CD4-positive, CD25-positive, alpha-beta regulatory T cell (primary cell): ENCODE measurements around the gene RAB8A. TPM values are rescaled to one million over a fixed set of nuclear protein-coding genes. Genes with fewer than 3 reads are reported as not detected.
"Not testable (repeated sequence)": the region's sequence is repeated elsewhere in the genome, so short reads cannot be mapped to it uniquely, and the experiment has no call there.

Source experiments
- ATAC-seq, 2 donors: fragments of 150-1000 bp; cut with Tn5 transposase; one replicate each; pipeline ENCODE4 v1.10.0; 2021; ENCODE audit warnings: low read depth in 2 of 2, moderate number of reproducible peaks in 2 of 2, moderate library complexity in 1 of 2
- DNase-seq, 3 donors: peaks; one replicate each; pipeline versions ENCODE4 v3.0.0 to v3.0.0-alpha.2; 2012 to 2022; ENCODE audit warnings: mixed read lengths in 1 of 3
- H3K27ac ChIP-seq: one replicate; pipeline ENCODE4 v1.7.0; 2013; ENCODE audit warnings: mild to moderate bottlenecking, low read length; ENCODE audit not compliant: insufficient read depth, poor library complexity, severe bottlenecking
- H3K27me3 ChIP-seq: one replicate; pipeline ENCODE4 v1.7.0; 2013; ENCODE audit warnings: low read length; ENCODE audit not compliant: control insufficient read depth, insufficient read depth
- H3K36me3 ChIP-seq: one replicate; pipeline ENCODE4 v1.7.0; 2013; ENCODE audit warnings: mild to moderate bottlenecking, low read length, moderate library complexity; ENCODE audit not compliant: control insufficient read depth, insufficient read depth
- H3K4me1 ChIP-seq: 2 replicates; pipeline ENCODE4 v1.7.0; 2013; ENCODE audit warnings: mild to moderate bottlenecking, low read length; ENCODE audit not compliant: insufficient read depth, control insufficient read depth, poor library complexity, severe bottlenecking
- H3K4me3 ChIP-seq: one replicate; pipeline ENCODE4 v1.7.0; 2013; ENCODE audit warnings: low read depth, mild to moderate bottlenecking, low read length, moderate library complexity
- H3K9me3 ChIP-seq, 2 experiments: 1 replicate in 1 of 2; 2 replicates in 1 of 2; pipeline ENCODE4 v1.7.0; 2013; ENCODE audit warnings: low read length in 2 of 2, mild to moderate bottlenecking in 1 of 2, moderate library complexity in 1 of 2; ENCODE audit not compliant: control insufficient read depth in 2 of 2
- H3K27ac Mint-ChIP-seq, 3 donors: one replicate each; pipeline ENCODE4 v1.8.0; 2020 to 2022; ENCODE audit warnings: mild to moderate bottlenecking in 3 of 3, mixed read lengths in 3 of 3, moderate library complexity in 2 of 3
- H3K27me3 Mint-ChIP-seq: one replicate; pipeline ENCODE4 v1.8.0; 2022; ENCODE audit warnings: mild to moderate bottlenecking, mixed read lengths
- H3K36me3 Mint-ChIP-seq: one replicate; pipeline ENCODE4 v1.8.0; 2020; ENCODE audit warnings: mixed read lengths
- H3K4me1 Mint-ChIP-seq, 4 donors: one replicate each; pipeline ENCODE4 v1.8.0; 2020 to 2022; ENCODE audit warnings: mixed read lengths in 4 of 4, mild to moderate bottlenecking in 1 of 4
- H3K4me3 Mint-ChIP-seq, 4 donors: one replicate each; pipeline ENCODE4 v1.8.0; 2020 to 2022; ENCODE audit warnings: mild to moderate bottlenecking in 4 of 4, mixed read lengths in 4 of 4, moderate library complexity in 3 of 4
- H3K9me3 Mint-ChIP-seq, 7 donors: one replicate each; pipeline ENCODE4 v1.8.0; 2020 to 2022; ENCODE audit warnings: mixed read lengths in 7 of 7, mild to moderate bottlenecking in 3 of 7, moderate library complexity in 2 of 7
- polyA plus RNA-seq, 4 donors: library from polyadenylated mRNA; unstranded; fragments of 300-500 nt; fragmentation: Illumina TruSeq; gene quantifications; one replicate each; pipeline ENCODE4 v1.2.3, GENCODE V29; 2021
- total RNA-seq: library from RNA; stranded (reverse); gene quantifications from one replicate; pipeline ENCODE4 v1.2.3, GENCODE V29; 2022

The RAB8A gene
- total and polyA plus RNA-seq, 5 donors from 2014 or later = 79.6 to 93.0 (median 88.1) TPM

DNA sequence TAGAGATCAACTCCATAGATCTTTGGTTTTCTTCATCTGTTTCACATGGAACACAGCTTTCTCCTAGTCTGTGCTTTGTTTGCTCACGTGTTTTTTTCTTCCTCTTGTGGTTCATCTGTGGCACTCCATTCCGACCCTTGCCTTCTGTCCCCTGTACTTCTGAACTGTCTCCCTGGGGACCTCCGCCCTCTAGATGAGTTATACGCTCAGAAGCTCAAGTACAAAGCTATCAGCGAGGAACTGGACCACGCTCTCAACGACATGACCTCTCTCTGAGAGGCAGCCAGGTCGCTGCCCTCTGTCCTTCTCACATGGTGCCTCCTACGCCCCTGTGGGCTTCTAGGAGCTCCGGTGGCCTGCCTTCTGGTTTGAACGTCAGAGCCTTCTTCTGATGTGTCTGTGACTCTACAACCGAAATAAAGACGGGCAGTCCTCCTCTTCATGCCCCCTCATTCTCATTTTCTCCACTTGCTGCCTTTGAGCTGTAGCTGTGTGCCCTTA, 16.6 kb upstream of the RAB8A start:
- DNase-seq (no peak), ATAC-seq (no peak)
- Histone ChIP-seq H3K9me3 (no peaks in the 10 kb centered on the region), H3K4me1 (no peaks in the 10 kb centered on the region), H3K27me3 (no peaks in the 10 kb centered on the region), H3K4me3 (no peak overlapping the region), H3K36me3 (peaks cover 84% of the 10 kb centered on the region), H3K27ac (no peak overlapping the region)
- Mint-ChIP-seq H3K27me3 (no peaks in the 10 kb centered on the region), H3K4me1 (peaks cover 0 to 20% (median 12%) of the 10 kb centered on the region in 4 donors), H3K36me3 (peaks cover 44% of the 10 kb centered on the region), H3K9me3 (peaks cover 0 to 3% (median 0%) of the 10 kb centered on the region in 7 donors), H3K27ac (peak overlapping the region; percentile 76 to 88 (median 77)), H3K4me3 (no peak overlapping the region)

DNA sequence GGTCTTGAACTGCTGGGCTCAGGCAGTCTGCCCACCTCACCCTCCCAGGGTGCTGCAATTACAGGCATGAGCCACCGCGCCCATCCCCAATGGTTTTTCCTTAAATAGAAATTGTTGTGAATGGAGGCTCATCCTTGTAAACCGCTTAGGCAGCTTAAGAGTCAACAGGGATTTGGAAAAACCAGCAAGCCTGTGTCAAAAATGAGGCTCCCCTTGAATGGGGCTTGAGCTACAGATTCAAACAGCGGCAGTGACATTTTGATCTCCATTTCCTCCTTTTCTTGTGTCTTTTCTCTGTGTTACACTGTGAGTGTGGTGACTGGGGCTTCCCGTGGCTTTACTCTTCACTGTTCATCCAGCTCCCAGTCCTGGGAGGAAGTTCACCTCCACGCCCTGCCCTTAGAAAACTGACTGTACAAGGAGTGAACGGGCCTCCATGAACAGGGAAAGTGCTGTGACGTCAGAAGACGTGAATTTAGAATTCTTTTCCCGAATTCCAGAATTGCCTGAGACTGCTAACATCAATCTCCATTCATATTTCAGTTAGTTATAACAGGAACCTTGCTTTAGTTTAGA, 15.3 kb upstream of the RAB8A start:
- H3K36me3 ChIP-seq = peaks cover 84% of the 10 kb centered on the region
- H3K4me1 Mint-ChIP-seq = peaks cover 0 to 20% (median 13%) of the 10 kb centered on the region in 4 donors
- H3K9me3 Mint-ChIP-seq = peaks cover 0 to 3% (median 0%) of the 10 kb centered on the region in 7 donors
- H3K4me3 ChIP-seq = no peak overlapping the region
- DNase-seq (no peak), ATAC-seq (no peak)
- no peak overlapping the region for H3K4me3 Mint-ChIP-seq
- H3K27ac Mint-ChIP-seq = peak overlapping the region in 2 of 3 donors; percentile 79 to 80
- peak overlapping the region; percentile 1 for H3K27ac ChIP-seq
- peaks cover 43% of the 10 kb centered on the region for H3K36me3 Mint-ChIP-seq
- no peaks in the 10 kb centered on the region for H3K27me3 ChIP-seq
- no peaks in the 10 kb centered on the region for H3K9me3 ChIP-seq
- no peaks in the 10 kb centered on the region for H3K27me3 Mint-ChIP-seq
- no peaks in the 10 kb centered on the region for H3K4me1 ChIP-seq

DNA sequence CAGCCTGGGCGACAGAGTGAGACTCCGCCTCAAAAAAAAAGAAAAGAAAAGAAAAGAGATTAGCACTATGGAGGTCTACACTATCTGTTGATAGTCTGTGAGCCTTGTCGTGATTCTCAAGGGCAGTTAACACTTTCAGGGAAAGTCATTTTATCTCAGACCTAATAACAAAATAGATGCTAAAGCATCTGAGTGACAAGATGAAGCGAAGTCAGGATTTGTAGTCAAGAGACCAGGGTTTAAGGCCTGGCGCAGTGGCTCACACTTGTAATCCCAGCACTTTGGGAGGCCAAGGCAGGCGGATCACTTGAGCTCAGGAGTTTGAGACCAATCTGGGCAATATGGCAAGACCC, 13.3 kb upstream of the RAB8A start:
- Mint-ChIP-seq H3K9me3 (peaks cover 0 to 3% (median 0%) of the 10 kb centered on the region in 7 donors), H3K4me3 (no peak overlapping the region), H3K27ac (no peak overlapping the region), H3K4me1 (peaks cover 0 to 17% (median 14%) of the 10 kb centered on the region in 4 donors), H3K27me3 (no peaks in the 10 kb centered on the region), H3K36me3 (peaks cover 51% of the 10 kb centered on the region)
- no peaks in the 10 kb centered on the region for H3K9me3 ChIP-seq
- peaks cover 84% of the 10 kb centered on the region for H3K36me3 ChIP-seq
- no peak overlapping the region for H3K4me3 ChIP-seq
- DNase-seq (no peak), ATAC-seq (no peak)
- no peak overlapping the region for H3K27ac ChIP-seq
- H3K4me1 ChIP-seq = no peaks in the 10 kb centered on the region
- no peaks in the 10 kb centered on the region for H3K27me3 ChIP-seq

DNA sequence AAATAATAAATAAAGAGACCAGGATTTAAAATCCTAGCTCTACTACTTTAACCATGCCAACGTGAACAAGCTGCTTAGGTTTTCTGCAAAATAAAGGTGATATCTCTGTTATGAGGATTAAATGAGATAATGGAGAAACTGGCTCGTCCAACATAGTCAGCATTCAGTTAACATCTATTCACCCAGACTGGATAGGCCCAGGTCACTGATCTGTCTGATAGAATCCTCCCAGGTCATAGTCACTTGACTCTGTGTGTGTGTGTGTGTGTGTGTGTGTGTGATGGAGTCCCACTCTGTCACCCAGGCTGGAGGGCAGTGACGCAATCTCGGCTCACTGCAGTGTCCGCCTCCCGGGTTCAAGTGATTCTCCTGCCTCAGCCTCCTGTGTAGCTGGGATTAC, 12.9 kb upstream of the RAB8A start:
- H3K4me1 Mint-ChIP-seq = peaks cover 0 to 14% (median 12%) of the 10 kb centered on the region in 4 donors
- no peak for ATAC-seq
- no peaks in the 10 kb centered on the region for H3K27me3 ChIP-seq

DNA sequence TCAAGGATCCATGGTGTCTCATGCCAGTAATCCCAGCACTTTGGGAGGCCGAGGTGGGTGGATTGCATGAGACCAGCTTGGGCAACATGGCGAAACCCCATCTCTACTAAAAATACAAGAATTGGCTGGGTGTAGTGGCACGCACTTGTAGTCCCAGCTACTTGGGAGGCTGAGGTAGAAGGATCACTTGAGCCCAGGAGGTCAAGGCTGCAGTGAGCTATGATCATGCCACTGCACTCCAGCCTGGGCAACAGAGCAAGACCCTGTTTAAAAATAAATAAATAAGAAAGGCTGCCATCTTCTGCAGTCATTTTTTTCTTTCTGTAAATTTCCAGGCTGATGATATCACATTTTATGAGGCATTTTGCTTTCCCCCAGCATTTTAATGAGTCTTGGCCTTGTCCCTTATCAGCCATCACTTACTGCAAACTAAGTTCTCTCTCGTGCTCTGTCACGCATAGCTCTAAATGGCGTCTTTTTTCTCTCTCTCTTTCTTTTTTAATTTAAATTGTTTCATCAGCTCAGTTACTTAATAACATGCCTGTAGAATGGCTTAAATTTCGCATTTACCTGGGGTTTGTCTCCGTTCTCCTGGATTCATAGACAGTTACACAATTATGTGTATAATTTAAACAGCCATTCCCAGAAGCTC, 12.2 kb upstream of the RAB8A start:
- peaks cover 49% of the 10 kb centered on the region for H3K36me3 Mint-ChIP-seq
- not testable (repeated sequence) for ATAC-seq, H3K4me1 ChIP-seq, H3K9me3 Mint-ChIP-seq, H3K27me3 Mint-ChIP-seq, H3K9me3 ChIP-seq, H3K4me3 Mint-ChIP-seq, H3K27me3 ChIP-seq, H3K4me3 ChIP-seq, DNase-seq, H3K27ac ChIP-seq
- H3K36me3 ChIP-seq = peaks cover 77% of the 10 kb centered on the region
- peak overlapping the region; percentile 15 to 44 (median 33) for H3K27ac Mint-ChIP-seq
- peaks cover 0 to 14% (median 12%) of the 10 kb centered on the region in 4 donors for H3K4me1 Mint-ChIP-seq

More for the DNA sequence above, 12.9 kb upstream of the RAB8A start:
- Histone ChIP-seq H3K4me1 (no peaks in the 10 kb centered on the region), H3K9me3 (no peaks in the 10 kb centered on the region), H3K4me3 (no peak overlapping the region), H3K27ac (no peak overlapping the region), H3K36me3 (peaks cover 83% of the 10 kb centered on the region)
- no peak for DNase-seq
- Mint-ChIP-seq H3K27ac (no peak overlapping the region), H3K9me3 (peaks cover 0 to 3% (median 0%) of the 10 kb centered on the region in 7 donors), H3K27me3 (no peaks in the 10 kb centered on the region), H3K4me3 (no peak overlapping the region), H3K36me3 (peaks cover 50% of the 10 kb centered on the region)

DNA sequence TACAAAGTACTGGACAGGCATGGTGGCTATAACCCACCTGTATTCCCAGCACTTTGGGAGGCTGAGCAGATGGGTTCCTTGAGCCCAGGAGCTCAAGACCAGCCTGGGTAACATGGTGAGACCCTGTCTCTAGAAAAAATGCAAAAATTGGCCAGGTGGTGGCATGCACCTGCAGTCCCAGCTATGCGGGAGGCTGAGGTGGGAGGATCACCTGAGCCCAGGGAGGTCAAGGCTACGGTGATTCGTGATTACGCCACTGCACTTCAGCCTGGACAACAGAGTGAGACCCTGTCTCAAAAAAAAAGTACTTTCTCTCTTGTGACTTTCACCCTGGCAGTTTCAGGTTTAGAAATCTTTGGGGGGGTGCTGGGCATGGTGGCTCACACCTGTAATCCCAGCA, 11.2 kb upstream of the RAB8A start:
- Histone ChIP-seq H3K4me3 (no peak overlapping the region), H3K9me3 (no peaks in the 10 kb centered on the region), H3K27me3 (no peaks in the 10 kb centered on the region), H3K36me3 (peaks cover 66% of the 10 kb centered on the region), H3K27ac (no peak overlapping the region), H3K4me1 (no peaks in the 10 kb centered on the region)
- Mint-ChIP-seq H3K4me3 (no peak overlapping the region), H3K9me3 (peaks cover 0 to 3% (median 0%) of the 10 kb centered on the region in 7 donors), H3K36me3 (peaks cover 43% of the 10 kb centered on the region), H3K27ac (no peak overlapping the region), H3K27me3 (no peaks in the 10 kb centered on the region), H3K4me1 (peaks cover 0 to 14% (median 6%) of the 10 kb centered on the region in 4 donors)
- ATAC-seq = no peak
- DNase-seq = no peak

DNA sequence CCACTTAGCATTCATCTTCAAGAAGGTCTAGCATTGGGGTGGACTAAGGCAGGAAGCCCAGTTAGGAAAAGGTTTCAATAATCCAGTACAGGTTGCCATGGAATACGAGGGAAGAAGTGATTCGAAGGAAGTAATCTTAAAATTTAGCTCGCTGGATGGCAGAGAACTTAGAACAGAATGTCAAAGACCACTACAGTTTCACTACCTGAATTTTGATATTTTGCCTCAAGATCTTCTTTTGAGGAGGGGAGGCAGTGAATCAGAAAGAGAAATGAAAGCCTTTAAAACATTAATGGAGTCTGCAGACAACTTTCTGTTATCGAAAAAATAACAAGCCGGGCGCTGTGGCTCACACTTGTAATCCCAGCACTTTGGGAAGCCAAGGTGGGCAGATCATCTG, 7.0 kb upstream of the RAB8A start:
- Mint-ChIP-seq H3K27me3 (no peaks in the 10 kb centered on the region), H3K4me1 (peaks cover 0 to 5% (median 2%) of the 10 kb centered on the region in 4 donors), H3K9me3 (no peaks in the 10 kb centered on the region), H3K4me3 (no peak overlapping the region), H3K27ac (peak overlapping the region in 1 of 3 donors; percentile 31), H3K36me3 (peaks cover 23% of the 10 kb centered on the region)
- no peak for DNase-seq
- no peaks in the 10 kb centered on the region for H3K4me1 ChIP-seq
- ATAC-seq = no peak
- H3K27ac ChIP-seq = no peak overlapping the region
- H3K9me3 ChIP-seq = no peaks in the 10 kb centered on the region
- H3K27me3 ChIP-seq = no peaks in the 10 kb centered on the region
- peaks cover 37% of the 10 kb centered on the region for H3K36me3 ChIP-seq
- H3K4me3 ChIP-seq = no peak overlapping the region
